Body of pancreas (tissue), 4 donors: ENCODE data around the gene RNF13.

Source experiments
- CTCF ChIP-seq, 7 experiments: fragments of 450-650 bp in 4 of 7; fragments of 200-600 bp in 3 of 7; sonication (generic) in 3 of 7; IDR thresholded peaks; one replicate each; pipeline ENCODE4 v1.5.1; 2016 to 2019; ENCODE audit warnings: antibody characterized with exemption in 7 of 7
- POLR2A ChIP-seq, 3 donors: fragments of 450-650 bp; IDR thresholded peaks; one replicate each; pipeline ENCODE4 v1.6.1; 2016; ENCODE audit warnings: antibody characterized with exemption in 3 of 3, mild to moderate bottlenecking in 2 of 3

GRCh38 chr3:149872589-149872988 lies 59.6 kb downstream of the RNF13 start:
- TF ChIP-seq CTCF (IDR thresholded peaks at IDR 0.05) (no peak), POLR2A (IDR thresholded peaks at IDR 0.05) (no peak)
